Mesenchymal stem cell (in vitro differentiated cells and primary cell): ENCODE data around the gene PDCD6IP.

Source experiments
- DNase-seq: peaks from one replicate; pipeline ENCODE4 v3.0.0-alpha.2; 2013
- H2AFZ ChIP-seq: one replicate; pipeline ENCODE4 v1.6.1; 2013; ENCODE audit warnings: low read depth, mild to moderate bottlenecking, control low read depth, inconsistent platforms, low read length, moderate library complexity
- H2AK5ac ChIP-seq: 2 replicates; pipeline ENCODE4 v1.6.1; 2013; ENCODE audit warnings: low read length, moderate library complexity, mild to moderate bottlenecking, inconsistent platforms; ENCODE audit not compliant: severe bottlenecking
- H2BK120ac ChIP-seq: one replicate; pipeline ENCODE4 v1.6.1; 2013; ENCODE audit warnings: low read depth, mild to moderate bottlenecking, inconsistent platforms, low read length, moderate library complexity
- H2BK12ac ChIP-seq, 2 experiments: one replicate each; pipeline ENCODE4 v1.6.1; 2013; ENCODE audit warnings: inconsistent platforms in 2 of 2, low read length in 2 of 2, mild to moderate bottlenecking in 2 of 2, moderate library complexity in 2 of 2, control low read depth in 1 of 2
- H2BK15ac ChIP-seq: one replicate; pipeline ENCODE4 v1.6.1; 2013; ENCODE audit warnings: mild to moderate bottlenecking, low read depth, inconsistent platforms; ENCODE audit not compliant: poor library complexity, severe bottlenecking
- H2BK5ac ChIP-seq: 2 replicates; pipeline ENCODE4 v1.6.1; 2013; ENCODE audit warnings: low read depth, mild to moderate bottlenecking, low read length, control low read depth, inconsistent platforms; ENCODE audit not compliant: poor library complexity, severe bottlenecking
- H3K14ac ChIP-seq, 2 experiments: one replicate each; pipeline ENCODE4 v1.6.1; 2013; ENCODE audit warnings: inconsistent platforms in 2 of 2, low read length in 2 of 2, control low read depth in 1 of 2, mild to moderate bottlenecking in 1 of 2, moderate library complexity in 1 of 2
- H3K18ac ChIP-seq, 2 experiments: one replicate each; pipeline ENCODE4 v1.6.1; 2013; ENCODE audit warnings: inconsistent platforms in 2 of 2, low read length in 2 of 2, control low read depth in 1 of 2, low read depth in 1 of 2, mild to moderate bottlenecking in 1 of 2
- H3K23ac ChIP-seq, 2 experiments: one replicate each; pipeline ENCODE4 v1.6.1; 2013; ENCODE audit warnings: inconsistent platforms in 2 of 2, low read length in 2 of 2, mild to moderate bottlenecking in 2 of 2, moderate library complexity in 2 of 2, control low read depth in 1 of 2
- H3K27ac ChIP-seq: 2 replicates; pipeline ENCODE4 v1.5.1; 2013; ENCODE audit warnings: mild to moderate bottlenecking, moderate library complexity, low read length, control low read depth, inconsistent platforms; ENCODE audit not compliant: poor library complexity, severe bottlenecking
- H3K27me3 ChIP-seq, 2 experiments: 2 replicates each; pipeline versions ENCODE4 v1.6.1 to v1.7.0; 2013; ENCODE audit warnings: low read length in 2 of 2, mild to moderate bottlenecking in 2 of 2, moderate library complexity in 2 of 2, control low read depth in 1 of 2, inconsistent platforms in 1 of 2; ENCODE audit not compliant: control insufficient read depth in 1 of 2, insufficient read depth in 1 of 2
- H3K36me3 ChIP-seq, 2 experiments: 2 replicates each; pipeline versions ENCODE4 v1.6.1 to v1.7.0; 2013; ENCODE audit warnings: low read length in 2 of 2, control low read depth in 1 of 2, inconsistent platforms in 1 of 2, low read depth in 1 of 2, mild to moderate bottlenecking in 1 of 2; ENCODE audit not compliant: insufficient read depth in 2 of 2, control insufficient read depth in 1 of 2
- H3K4ac ChIP-seq, 2 experiments: one replicate each; pipeline ENCODE4 v1.6.1; 2013; ENCODE audit warnings: inconsistent platforms in 2 of 2, low read length in 2 of 2, mild to moderate bottlenecking in 2 of 2, moderate library complexity in 2 of 2, control low read depth in 1 of 2, low read depth in 1 of 2
- H3K4me1 ChIP-seq: 2 replicates; pipeline ENCODE4 v1.6.1; 2013; ENCODE audit warnings: low read depth, low read length, control low read depth; ENCODE audit not compliant: control insufficient read depth, insufficient read depth
- H3K4me2 ChIP-seq: 2 replicates; pipeline ENCODE4 v1.6.1; 2013; ENCODE audit warnings: low read length, mild to moderate bottlenecking, inconsistent platforms; ENCODE audit not compliant: poor library complexity, severe bottlenecking
- H3K4me3 ChIP-seq, 2 experiments: 2 replicates each; pipeline versions ENCODE4 v1.5.1 to v1.7.0; 2013; ENCODE audit warnings: low read length in 2 of 2, mild to moderate bottlenecking in 2 of 2, control low read depth in 1 of 2, low read depth in 1 of 2; ENCODE audit not compliant: insufficient read depth in 1 of 2
- H3K79me1 ChIP-seq: replicated peaks from 2 replicates; pipeline ENCODE4 v1.6.1; 2013; ENCODE audit warnings: mild to moderate bottlenecking, control low read depth, low read length, inconsistent platforms; ENCODE audit not compliant: poor library complexity, severe bottlenecking
- H3K9ac ChIP-seq: 2 replicates; pipeline ENCODE4 v1.7.0; 2013; ENCODE audit warnings: mild to moderate bottlenecking, low read length, moderate library complexity
- H3K9me3 ChIP-seq: 2 replicates; pipeline ENCODE4 v1.7.0; 2013; ENCODE audit warnings: mild to moderate bottlenecking, low read length; ENCODE audit not compliant: control insufficient read depth
- H4K8ac ChIP-seq: one replicate; pipeline ENCODE4 v1.6.1; 2013; ENCODE audit warnings: inconsistent platforms, mild to moderate bottlenecking, low read length, moderate library complexity
- H4K91ac ChIP-seq: one replicate; pipeline ENCODE4 v1.6.1; 2013; ENCODE audit warnings: mild to moderate bottlenecking, low read length, inconsistent platforms
- WGBS: methylation state at CpG from one replicate; pipeline ENCODE4 v1.1.7; 2013; ENCODE audit warnings: mixed read lengths; 5-methylcytosine and 5-hydroxymethylcytosine counted together

Gene PDCD6IP

GRCh38 chr3:33865133-33865532, 66.7 kb downstream of the PDCD6IP start:
- H2BK15ac ChIP-seq = no peak overlapping the region
- no peak overlapping the region for H2BK12ac ChIP-seq
- WGBS = 91% methylated on average over 3 of the region's 4 CpGs
- no peaks in the 10 kb centered on the region for H3K27me3 ChIP-seq
- H3K27ac ChIP-seq = no peak overlapping the region
- H3K4me2 ChIP-seq = no peak overlapping the region
- H3K14ac ChIP-seq = no peak overlapping the region
- H2BK120ac ChIP-seq = no peak overlapping the region
- peaks cover 5% of the 10 kb centered on the region for H3K79me1 ChIP-seq
- H3K9me3 ChIP-seq = no peaks in the 10 kb centered on the region
- H3K36me3 ChIP-seq = peaks cover 16 to 91% of the 10 kb centered on the region in 2 experiments
- DNase-seq = no peak
- H2AK5ac ChIP-seq = no peak overlapping the region
- H3K4me3 ChIP-seq = no peak overlapping the region
- H4K91ac ChIP-seq = no peak overlapping the region
- H2BK5ac ChIP-seq = no peak overlapping the region
- no peak overlapping the region for H4K8ac ChIP-seq
- H3K18ac ChIP-seq = no peak overlapping the region
- no peak overlapping the region for H3K9ac ChIP-seq
- H2AFZ ChIP-seq = no peak overlapping the region
- H3K4me1 ChIP-seq = no peaks in the 10 kb centered on the region
- H3K23ac ChIP-seq = no peak overlapping the region
- H3K4ac ChIP-seq = no peak overlapping the region

GRCh38 chr3:33868309-33868708, 69.9 kb downstream of the PDCD6IP start:
- Histone ChIP-seq H2AK5ac (no peak overlapping the region), H4K8ac (no peak overlapping the region), H3K4ac (no peak overlapping the region), H2BK15ac (no peak overlapping the region), H3K9me3 (no peaks in the 10 kb centered on the region), H3K27me3 (no peaks in the 10 kb centered on the region), H3K9ac (no peak overlapping the region), H3K18ac (no peak overlapping the region), H3K23ac (no peak overlapping the region), H4K91ac (no peak overlapping the region), H2AFZ (no peak overlapping the region), H3K4me1 (no peaks in the 10 kb centered on the region), H2BK5ac (no peak overlapping the region), H3K36me3 (peaks cover 20 to 76% of the 10 kb centered on the region in 2 experiments), H3K4me2 (no peak overlapping the region), H3K14ac (no peak overlapping the region), H3K79me1 (peaks cover 5% of the 10 kb centered on the region), H2BK12ac (no peak overlapping the region), H3K27ac (no peak overlapping the region), H2BK120ac (no peak overlapping the region), H3K4me3 (no peak overlapping the region)
- WGBS = 100% methylated on average over 1 of the region's 1 CpG
- DNase-seq = no peak

GRCh38 chr3:33869977-33870376, 71.5 kb downstream of the PDCD6IP start:
- H2BK120ac ChIP-seq = no peak overlapping the region
- WGBS = 85% methylated on average over 4 of the region's 7 CpGs

GRCh38 chr3:33874815-33875214, 76.4 kb downstream of the PDCD6IP start:
- H3K4me2 ChIP-seq = no peak overlapping the region
- no peaks in the 10 kb centered on the region for H3K4me1 ChIP-seq
- H2BK12ac ChIP-seq = no peak overlapping the region
- no peak overlapping the region for H2BK5ac ChIP-seq
- H2BK15ac ChIP-seq = no peak overlapping the region
- no peak overlapping the region for H2AK5ac ChIP-seq
- DNase-seq = no peak
- H2BK120ac ChIP-seq = no peak overlapping the region
- H3K9me3 ChIP-seq = no peaks in the 10 kb centered on the region
- H3K14ac ChIP-seq = no peak overlapping the region
- no peak overlapping the region for H3K18ac ChIP-seq
- no peaks in the 10 kb centered on the region for H3K27me3 ChIP-seq
- H3K4me3 ChIP-seq = no peak overlapping the region
- no peak overlapping the region for H4K91ac ChIP-seq
- no CpG with 5 or more reads among the region's 1 CpG for WGBS
- no peak overlapping the region for H4K8ac ChIP-seq
- no peak overlapping the region for H2AFZ ChIP-seq
- H3K79me1 ChIP-seq = no peaks in the 10 kb centered on the region
- peaks cover 7 to 15% of the 10 kb centered on the region in 2 experiments for H3K36me3 ChIP-seq
- no peak overlapping the region for H3K9ac ChIP-seq
- H3K27ac ChIP-seq = no peak overlapping the region
- H3K4ac ChIP-seq = no peak overlapping the region
- no peak overlapping the region for H3K23ac ChIP-seq

More at GRCh38 chr3:33869977-33870376, 71.5 kb downstream of the PDCD6IP start:
- Histone ChIP-seq H3K9me3 (no peaks in the 10 kb centered on the region), H3K9ac (no peak overlapping the region), H3K4ac (no peak overlapping the region), H4K91ac (no peak overlapping the region), H3K36me3 (peaks cover 17 to 59% of the 10 kb centered on the region in 2 experiments), H2AFZ (no peak overlapping the region), H3K18ac (no peak overlapping the region), H3K27me3 (no peaks in the 10 kb centered on the region), H4K8ac (no peak overlapping the region), H3K4me1 (no peaks in the 10 kb centered on the region), H2AK5ac (no peak overlapping the region), H3K27ac (no peak overlapping the region), H3K23ac (no peak overlapping the region), H3K14ac (no peak overlapping the region), H2BK12ac (no peak overlapping the region), H3K4me3 (no peak overlapping the region), H3K4me2 (no peak overlapping the region), H3K79me1 (peaks cover 5% of the 10 kb centered on the region), H2BK5ac (no peak overlapping the region), H2BK15ac (no peak overlapping the region)
- no peak for DNase-seq
